Measurements from ENCODE around the gene SOX18. TPM values are rescaled to one million over a fixed set of nuclear protein-coding genes. Genes with fewer than 3 reads are reported as not detected.

Gene SOX18
- total and polyA plus RNA-seq, 2 of the 13 experiments (the other 11 are each of a cell fraction or from before 2014, with no cell fraction given) = 1.6 to 1.9 TPM

- TF ChIP-seq ZNF574 (CRISPR knock-in tag; IDR thresholded peaks at IDR 0.05) = no peak
- TF ChIP-seq NFE2 (CRISPR knock-in tag; IDR thresholded peaks at IDR 0.05) = no peak
- TF ChIP-seq ZNF777 (CRISPR knock-in tag; IDR thresholded peaks at IDR 0.05) = 0 out of 2 replicates have a peak, but pooled peaks have one; percentile 33
- TF ChIP-seq, protein P1, sequence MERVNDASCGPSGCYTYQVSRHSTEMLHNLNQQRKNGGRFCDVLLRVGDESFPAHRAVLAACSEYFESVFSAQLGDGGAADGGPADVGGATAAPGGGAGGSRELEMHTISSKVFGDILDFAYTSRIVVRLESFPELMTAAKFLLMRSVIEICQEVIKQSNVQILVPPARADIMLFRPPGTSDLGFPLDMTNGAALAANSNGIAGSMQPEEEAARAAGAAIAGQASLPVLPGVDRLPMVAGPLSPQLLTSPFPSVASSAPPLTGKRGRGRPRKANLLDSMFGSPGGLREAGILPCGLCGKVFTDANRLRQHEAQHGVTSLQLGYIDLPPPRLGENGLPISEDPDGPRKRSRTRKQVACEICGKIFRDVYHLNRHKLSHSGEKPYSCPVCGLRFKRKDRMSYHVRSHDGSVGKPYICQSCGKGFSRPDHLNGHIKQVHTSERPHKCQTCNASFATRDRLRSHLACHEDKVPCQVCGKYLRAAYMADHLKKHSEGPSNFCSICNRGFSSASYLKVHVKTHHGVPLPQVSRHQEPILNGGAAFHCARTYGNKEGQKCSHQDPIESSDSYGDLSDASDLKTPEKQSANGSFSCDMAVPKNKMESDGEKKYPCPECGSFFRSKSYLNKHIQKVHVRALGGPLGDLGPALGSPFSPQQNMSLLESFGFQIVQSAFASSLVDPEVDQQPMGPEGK (CRISPR knock-in tag; IDR thresholded peaks at IDR 0.05) = no peak
- TF ChIP-seq RERE (CRISPR knock-in tag; IDR thresholded peaks at IDR 0.05; ENCODE audit: low read depth) = no peak
- TF ChIP-seq JARID2 (CRISPR knock-in tag; IDR thresholded peaks at IDR 0.05; ENCODE audit: insufficient replicate concordance) = no peak
- TF ChIP-seq NCOA2 (CRISPR knock-in tag; IDR thresholded peaks at IDR 0.05) = no peak
- no peak for TF ChIP-seq SMARCE1 (IDR thresholded peaks at IDR 0.05; ENCODE audit: borderline replicate concordance)
- no peak for TF ChIP-seq CHD2 (IDR thresholded peaks at IDR 0.05; ENCODE audit: low read depth, low read length)
- TF ChIP-seq RAD21 (CRISPR knock-in tag; IDR thresholded peaks at IDR 0.05) = peak; percentile 0; the same call in 1 of the 2 replicates
- 0 out of 2 replicates have a peak, but pooled peaks have one; percentile 11 for TF ChIP-seq NAIF1 (CRISPR knock-in tag; IDR thresholded peaks at IDR 0.05; ENCODE audit: borderline replicate concordance)
- TF ChIP-seq ZNF672 (CRISPR knock-in tag; IDR thresholded peaks at IDR 0.05) = no peak
- TF ChIP-seq ZNF644 (CRISPR knock-in tag; IDR thresholded peaks at IDR 0.05; ENCODE audit: low read depth) = no peak
- TF ChIP-seq ELF4 (CRISPR knock-in tag; IDR thresholded peaks at IDR 0.05; ENCODE audit: borderline replicate concordance) = 0 out of 2 replicates have a peak, but pooled peaks have one; percentile 39
- TF ChIP-seq AHDC1 (CRISPR knock-in tag; IDR thresholded peaks at IDR 0.05; ENCODE audit: borderline replicate concordance) = no peak
Measured at GRCh38 chr20:64037199-64037497, 12.3 kb downstream of the SOX18 start (continued).

All from HepG2 (cell line).